ENCODE data around the gene RAB11B.
"Not testable (repeated sequence)": the region's sequence is repeated elsewhere in the genome, so short reads cannot be mapped to it uniquely, and the experiment has no call there.

RAB11B gene

DNA sequence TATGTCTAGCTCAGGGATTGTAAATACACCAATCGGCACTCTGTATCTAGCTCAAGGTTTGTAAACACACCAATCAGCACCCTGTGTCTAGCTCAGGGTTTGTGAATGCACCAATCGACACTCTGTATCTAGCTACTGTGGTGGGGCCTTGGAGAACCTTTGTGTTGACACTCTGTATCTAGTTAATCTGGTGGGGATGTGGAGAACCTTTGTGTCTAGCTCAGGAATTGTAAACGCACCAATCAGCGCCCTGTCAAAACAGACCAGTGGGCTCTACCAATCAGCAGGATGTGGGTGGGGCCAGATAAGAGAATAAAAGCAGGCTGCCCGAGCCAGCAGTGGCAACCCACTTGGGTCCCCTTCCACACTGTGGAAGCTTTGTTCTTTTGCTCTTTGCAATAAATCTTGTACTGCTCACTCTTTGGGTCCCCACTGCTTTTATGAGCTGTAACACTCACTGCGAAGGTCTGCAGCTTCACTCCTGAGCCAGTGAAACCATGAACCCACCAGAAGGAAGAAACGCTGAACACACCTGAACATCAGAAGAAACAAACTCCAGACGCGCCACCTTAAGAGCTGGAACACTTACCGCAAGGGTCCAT is 13.7 kb upstream of the RAB11B start:
- H3K36me3 ChIP-seq (ENCODE audit: insufficient read depth, low read length): peaks cover 10% of the 10 kb centered on the region; the same call in 1 of the 2 replicates
- not testable (repeated sequence) for H3K79me2 ChIP-seq (ENCODE audit: insufficient read depth, low read length); ATAC-seq (ENCODE audit: insufficient read depth, low read depth); H3K4me1 ChIP-seq (ENCODE audit: insufficient read depth, low read length); H3K9me3 ChIP-seq (ENCODE audit: insufficient read depth, low read length, severe bottlenecking); H3K9ac ChIP-seq (ENCODE audit: low read depth, low read length); H2AFZ ChIP-seq (ENCODE audit: low read depth, low read length); H3K4me2 ChIP-seq (ENCODE audit: insufficient read depth, low read length); H4K20me1 ChIP-seq (ENCODE audit: insufficient read depth, low read length); H3K4me3 ChIP-seq (ENCODE audit: low read depth in 1 of 2, low read length in 2 of 2); H3K27ac ChIP-seq (ENCODE audit: low read length); H3K27me3 ChIP-seq (ENCODE audit: insufficient read depth, low read length, poor library complexity); DNase-seq

DNA sequence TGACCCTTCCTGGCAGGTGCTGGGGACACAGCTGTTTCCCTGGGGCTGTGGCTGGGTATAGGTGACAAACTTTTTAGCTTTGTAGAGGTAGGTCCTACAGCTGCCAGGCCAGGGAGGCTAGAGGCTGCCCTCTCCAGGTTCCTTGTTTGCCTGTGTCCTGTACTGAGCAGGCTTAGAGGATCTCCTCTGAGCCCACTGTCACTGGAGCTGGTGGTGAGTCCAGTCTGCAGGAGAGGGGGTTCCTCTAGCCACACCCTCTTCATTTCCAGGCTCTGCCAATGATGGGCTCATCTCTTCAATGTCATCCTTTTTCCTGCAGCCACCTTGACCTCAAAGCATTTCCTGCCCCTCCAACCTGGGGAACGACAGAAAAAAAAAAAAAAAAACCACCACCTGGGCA is 12.6 kb upstream of the RAB11B start:
- H3K9ac ChIP-seq (ENCODE audit: low read depth, low read length): no peak overlapping the region
- H3K4me3 ChIP-seq (ENCODE audit: low read depth in 1 of 2, low read length in 2 of 2): no peak overlapping the region
- TF ChIP-seq EZH2 (IDR thresholded peaks at IDR 0.05; ENCODE audit: borderline replicate concordance, low read depth, low read length, severe bottlenecking): no peak
- TF ChIP-seq, protein P1, sequence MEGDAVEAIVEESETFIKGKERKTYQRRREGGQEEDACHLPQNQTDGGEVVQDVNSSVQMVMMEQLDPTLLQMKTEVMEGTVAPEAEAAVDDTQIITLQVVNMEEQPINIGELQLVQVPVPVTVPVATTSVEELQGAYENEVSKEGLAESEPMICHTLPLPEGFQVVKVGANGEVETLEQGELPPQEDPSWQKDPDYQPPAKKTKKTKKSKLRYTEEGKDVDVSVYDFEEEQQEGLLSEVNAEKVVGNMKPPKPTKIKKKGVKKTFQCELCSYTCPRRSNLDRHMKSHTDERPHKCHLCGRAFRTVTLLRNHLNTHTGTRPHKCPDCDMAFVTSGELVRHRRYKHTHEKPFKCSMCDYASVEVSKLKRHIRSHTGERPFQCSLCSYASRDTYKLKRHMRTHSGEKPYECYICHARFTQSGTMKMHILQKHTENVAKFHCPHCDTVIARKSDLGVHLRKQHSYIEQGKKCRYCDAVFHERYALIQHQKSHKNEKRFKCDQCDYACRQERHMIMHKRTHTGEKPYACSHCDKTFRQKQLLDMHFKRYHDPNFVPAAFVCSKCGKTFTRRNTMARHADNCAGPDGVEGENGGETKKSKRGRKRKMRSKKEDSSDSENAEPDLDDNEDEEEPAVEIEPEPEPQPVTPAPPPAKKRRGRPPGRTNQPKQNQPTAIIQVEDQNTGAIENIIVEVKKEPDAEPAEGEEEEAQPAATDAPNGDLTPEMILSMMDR (IDR thresholded peaks at IDR 0.05; ENCODE audit: borderline replicate concordance, extremely low read depth, low read length, poor library complexity, severe bottlenecking): no peak
- no peaks in the 10 kb centered on the region for H3K9me3 ChIP-seq (ENCODE audit: insufficient read depth, low read length, severe bottlenecking)
- DNase-seq (no peak), ATAC-seq (ENCODE audit: insufficient read depth, low read depth) (no peak)
- H3K4me2 ChIP-seq (ENCODE audit: insufficient read depth, low read length): no peak overlapping the region
- H3K4me1 ChIP-seq (ENCODE audit: insufficient read depth, low read length): no peaks in the 10 kb centered on the region
- H4K20me1 ChIP-seq (ENCODE audit: insufficient read depth, low read length): no peaks in the 10 kb centered on the region
- H3K79me2 ChIP-seq (ENCODE audit: insufficient read depth, low read length): 0 out of 2 replicates have a peak, but pooled peaks cover 2% of the 10 kb centered on the region
- peaks cover 10% of the 10 kb centered on the region; the same call in 1 of the 2 replicates for H3K36me3 ChIP-seq (ENCODE audit: insufficient read depth, low read length)
- H3K27me3 ChIP-seq (ENCODE audit: insufficient read depth, low read length, poor library complexity): no peaks in the 10 kb centered on the region
- no peak overlapping the region for H3K27ac ChIP-seq (ENCODE audit: low read length)
- H2AFZ ChIP-seq (ENCODE audit: low read depth, low read length): no peak overlapping the region

DNA sequence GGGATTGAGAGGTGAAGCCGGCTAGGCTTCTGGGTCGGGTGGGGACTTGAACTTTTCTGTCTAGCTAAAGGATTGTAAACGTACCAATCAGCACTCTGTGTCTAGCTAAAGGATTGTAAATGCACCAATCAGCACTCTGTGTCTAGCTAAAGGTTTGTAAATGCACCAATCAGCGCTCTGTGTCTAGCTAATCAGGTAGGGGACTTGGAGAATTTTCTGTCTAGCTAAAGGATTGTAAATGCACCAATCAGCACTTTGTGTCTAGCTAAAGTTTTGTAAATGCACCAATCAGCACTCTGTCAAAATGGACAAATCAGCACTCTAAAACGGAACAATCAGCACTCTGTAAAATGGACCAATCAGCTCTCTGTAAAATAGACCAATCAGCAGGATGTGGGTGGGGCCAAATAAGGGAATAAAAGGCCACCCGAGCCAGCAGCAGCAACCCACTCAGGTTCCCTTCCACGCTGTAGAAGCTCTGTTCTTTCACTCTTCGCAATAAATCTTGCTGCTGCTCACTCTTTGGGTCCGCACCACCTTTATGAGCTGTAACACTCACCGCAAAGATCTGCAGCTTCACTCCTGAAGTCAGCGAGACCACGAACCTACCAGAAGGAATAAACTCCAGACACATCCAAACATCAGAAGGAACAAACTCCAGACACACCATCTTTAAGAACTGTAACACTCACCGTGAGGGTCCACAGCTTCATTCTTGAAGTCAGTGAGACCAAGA is 10.8 kb upstream of the RAB11B start:
- not testable (repeated sequence) for H3K4me1 ChIP-seq (ENCODE audit: insufficient read depth, low read length); ATAC-seq (ENCODE audit: insufficient read depth, low read depth); H2AFZ ChIP-seq (ENCODE audit: low read depth, low read length); H3K36me3 ChIP-seq (ENCODE audit: insufficient read depth, low read length); DNase-seq; H4K20me1 ChIP-seq (ENCODE audit: insufficient read depth, low read length); H3K27ac ChIP-seq (ENCODE audit: low read length); H3K79me2 ChIP-seq (ENCODE audit: insufficient read depth, low read length); H3K4me3 ChIP-seq (ENCODE audit: low read depth in 1 of 2, low read length in 2 of 2); H3K27me3 ChIP-seq (ENCODE audit: insufficient read depth, low read length, poor library complexity); H3K9me3 ChIP-seq (ENCODE audit: insufficient read depth, low read length, severe bottlenecking); H3K4me2 ChIP-seq (ENCODE audit: insufficient read depth, low read length); H3K9ac ChIP-seq (ENCODE audit: low read depth, low read length)

DNA sequence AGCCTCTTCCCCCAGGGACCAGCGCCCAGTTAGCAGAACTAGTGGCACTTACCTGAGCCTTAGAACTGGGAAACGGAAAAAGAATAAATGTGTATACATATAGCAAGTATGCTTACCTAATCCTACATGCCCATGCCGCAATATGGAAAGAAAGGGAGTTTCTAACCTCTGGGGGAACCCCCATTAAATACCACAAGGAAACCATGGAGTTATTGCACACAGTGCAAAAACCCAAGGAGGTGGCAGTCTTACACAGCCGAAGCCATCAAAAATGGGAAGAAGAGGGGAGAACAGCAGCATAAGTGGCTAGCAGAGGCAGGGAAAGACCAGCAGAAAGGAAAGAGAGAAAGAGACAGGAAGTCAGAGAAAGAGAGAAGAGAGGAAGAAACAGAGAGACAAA is 5.6 kb upstream of the RAB11B start:
- H3K4me3 ChIP-seq (ENCODE audit: low read depth in 1 of 2, low read length in 2 of 2); H3K4me2 ChIP-seq (ENCODE audit: insufficient read depth, low read length); H3K36me3 ChIP-seq (ENCODE audit: insufficient read depth, low read length); H3K27ac ChIP-seq (ENCODE audit: low read length); H3K9ac ChIP-seq (ENCODE audit: low read depth, low read length); H3K79me2 ChIP-seq (ENCODE audit: insufficient read depth, low read length); DNase-seq; H3K27me3 ChIP-seq (ENCODE audit: insufficient read depth, low read length, poor library complexity); H3K9me3 ChIP-seq (ENCODE audit: insufficient read depth, low read length, severe bottlenecking); ATAC-seq (ENCODE audit: insufficient read depth, low read depth); H2AFZ ChIP-seq (ENCODE audit: low read depth, low read length); H4K20me1 ChIP-seq (ENCODE audit: insufficient read depth, low read length): not testable (repeated sequence)
- peaks cover 12% of the 10 kb centered on the region for H3K4me1 ChIP-seq (ENCODE audit: insufficient read depth, low read length)

DNA sequence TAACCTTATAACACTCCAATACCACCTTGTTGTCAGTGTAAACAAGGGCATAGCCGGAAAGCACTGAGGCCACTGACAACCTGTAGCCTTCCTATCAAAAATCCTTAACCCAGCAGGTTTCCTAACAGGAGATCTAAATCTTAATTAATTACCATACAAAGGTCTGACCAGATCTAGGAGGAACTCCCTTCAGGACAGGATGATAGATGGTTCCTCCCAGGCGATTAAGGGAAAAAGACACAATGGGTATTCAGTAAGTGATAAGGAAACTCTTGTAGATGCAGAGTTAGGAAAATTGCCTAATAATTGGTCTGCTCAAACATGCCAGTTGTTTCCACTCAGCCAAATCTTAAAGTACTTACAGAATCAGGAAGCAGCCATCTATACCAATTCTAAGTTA is 5.1 kb upstream of the RAB11B start:
- H4K20me1 ChIP-seq (ENCODE audit: insufficient read depth, low read length); DNase-seq; H3K36me3 ChIP-seq (ENCODE audit: insufficient read depth, low read length); ATAC-seq (ENCODE audit: insufficient read depth, low read depth); H3K27ac ChIP-seq (ENCODE audit: low read length); H3K4me3 ChIP-seq (ENCODE audit: low read depth in 1 of 2, low read length in 2 of 2); H2AFZ ChIP-seq (ENCODE audit: low read depth, low read length); H3K9ac ChIP-seq (ENCODE audit: low read depth, low read length); H3K4me2 ChIP-seq (ENCODE audit: insufficient read depth, low read length); H3K9me3 ChIP-seq (ENCODE audit: insufficient read depth, low read length, severe bottlenecking); H3K27me3 ChIP-seq (ENCODE audit: insufficient read depth, low read length, poor library complexity): not testable (repeated sequence)
- Histone ChIP-seq H3K4me1 (ENCODE audit: insufficient read depth, low read length) (peaks cover 15% of the 10 kb centered on the region), H3K79me2 (ENCODE audit: insufficient read depth, low read length) (peaks cover 10% of the 10 kb centered on the region)

DNA sequence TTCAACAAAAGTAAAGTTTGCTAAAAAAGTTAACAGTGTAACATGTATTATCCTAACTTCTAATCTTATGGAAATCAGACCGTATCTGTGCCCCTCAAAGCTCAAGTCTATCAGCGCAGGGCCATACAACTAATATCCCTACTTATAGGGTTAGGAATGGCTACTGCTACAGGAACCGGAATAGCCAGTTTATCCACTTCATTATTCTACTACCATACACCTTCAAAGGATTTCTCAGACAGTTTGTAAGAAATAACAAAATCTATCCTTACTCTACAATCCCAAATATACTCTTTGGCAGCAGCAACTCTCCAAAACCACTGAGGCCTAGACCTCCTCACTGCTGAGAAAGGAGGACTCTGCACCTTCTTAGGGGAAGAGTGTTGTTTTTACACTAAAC is 4.6 kb upstream of the RAB11B start:
- not testable (repeated sequence) for H3K36me3 ChIP-seq (ENCODE audit: insufficient read depth, low read length); H2AFZ ChIP-seq (ENCODE audit: low read depth, low read length); DNase-seq; H3K27ac ChIP-seq (ENCODE audit: low read length); H3K4me3 ChIP-seq (ENCODE audit: low read depth in 1 of 2, low read length in 2 of 2); H3K9me3 ChIP-seq (ENCODE audit: insufficient read depth, low read length, severe bottlenecking); H3K4me2 ChIP-seq (ENCODE audit: insufficient read depth, low read length); ATAC-seq (ENCODE audit: insufficient read depth, low read depth); H3K27me3 ChIP-seq (ENCODE audit: insufficient read depth, low read length, poor library complexity); H4K20me1 ChIP-seq (ENCODE audit: insufficient read depth, low read length); H3K9ac ChIP-seq (ENCODE audit: low read depth, low read length)
- H3K79me2 ChIP-seq (ENCODE audit: insufficient read depth, low read length): peaks cover 13% of the 10 kb centered on the region
- H3K4me1 ChIP-seq (ENCODE audit: insufficient read depth, low read length): peaks cover 15% of the 10 kb centered on the region

DNA sequence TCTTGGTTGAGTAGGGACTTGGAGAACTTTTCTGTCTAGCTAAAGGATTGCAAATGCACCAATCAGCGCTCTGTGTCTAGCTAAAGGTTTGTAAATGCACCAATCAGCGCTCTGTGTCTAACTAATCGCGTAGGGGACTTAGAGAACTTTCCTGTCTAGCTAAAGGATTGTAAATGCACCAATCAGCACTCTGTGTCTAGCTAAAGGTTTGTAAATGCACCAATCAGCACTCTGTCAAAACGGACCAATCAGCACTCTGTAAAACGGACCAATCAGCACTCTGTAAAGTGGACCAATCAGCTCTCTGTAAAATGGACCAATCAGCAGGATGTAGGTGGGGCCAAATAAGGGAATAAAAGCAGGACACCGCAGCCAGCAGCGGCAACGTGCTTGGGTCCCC is 3.7 kb upstream of the RAB11B start:
- peak; percentile 17 for DNase-seq
- not testable (repeated sequence) for H3K4me3 ChIP-seq (ENCODE audit: low read depth in 1 of 2, low read length in 2 of 2); H4K20me1 ChIP-seq (ENCODE audit: insufficient read depth, low read length); H3K9ac ChIP-seq (ENCODE audit: low read depth, low read length); H3K4me2 ChIP-seq (ENCODE audit: insufficient read depth, low read length); H3K36me3 ChIP-seq (ENCODE audit: insufficient read depth, low read length); ATAC-seq (ENCODE audit: insufficient read depth, low read depth); H2AFZ ChIP-seq (ENCODE audit: low read depth, low read length); H3K9me3 ChIP-seq (ENCODE audit: insufficient read depth, low read length, severe bottlenecking); H3K27ac ChIP-seq (ENCODE audit: low read length); H3K27me3 ChIP-seq (ENCODE audit: insufficient read depth, low read length, poor library complexity)
- Histone ChIP-seq H3K79me2 (ENCODE audit: insufficient read depth, low read length) (peaks cover 17% of the 10 kb centered on the region), H3K4me1 (ENCODE audit: insufficient read depth, low read length) (peaks cover 22% of the 10 kb centered on the region)
